Stimulated activated CD4-positive, alpha-beta T cell treated with anti-CD3 and anti-CD28 coated beads, Interleukin-4, amount 100 ng/mL, for 48 hours (primary cell): ENCODE measurements around the gene GPRC5D.

Experiments used
- DNase-seq, 2 donors: peaks; one replicate each; pipeline ENCODE4 v3.0.0-alpha.2; 2020; ENCODE audit warnings: low read depth in 2 of 2

The GPRC5D gene

DNA sequence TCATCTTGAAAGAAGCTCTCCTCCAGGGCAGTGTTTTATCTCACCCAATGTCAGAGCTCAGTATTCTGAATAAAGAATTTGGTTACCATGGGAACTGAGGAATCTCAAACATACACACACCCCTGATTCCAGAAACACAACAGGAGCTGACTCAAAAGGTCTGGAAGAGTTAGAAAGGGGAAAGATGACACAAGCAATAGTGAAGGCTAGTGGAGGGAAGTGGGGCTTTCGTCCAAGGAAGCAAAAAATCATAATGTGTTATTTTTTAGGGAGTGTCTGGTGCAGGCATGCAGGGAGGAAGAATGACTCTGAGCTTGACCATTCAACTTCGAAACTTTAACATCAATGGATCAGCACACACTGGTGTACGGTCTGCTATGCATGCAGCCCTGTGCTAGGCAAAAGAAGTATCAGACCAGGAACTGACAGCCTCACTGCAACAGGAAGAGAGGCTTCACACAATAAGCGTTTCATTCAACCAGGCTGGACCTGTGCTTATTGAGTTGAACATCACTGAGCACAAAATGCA, 27.8 kb upstream of the GPRC5D start:
- no peak for DNase-seq

DNA sequence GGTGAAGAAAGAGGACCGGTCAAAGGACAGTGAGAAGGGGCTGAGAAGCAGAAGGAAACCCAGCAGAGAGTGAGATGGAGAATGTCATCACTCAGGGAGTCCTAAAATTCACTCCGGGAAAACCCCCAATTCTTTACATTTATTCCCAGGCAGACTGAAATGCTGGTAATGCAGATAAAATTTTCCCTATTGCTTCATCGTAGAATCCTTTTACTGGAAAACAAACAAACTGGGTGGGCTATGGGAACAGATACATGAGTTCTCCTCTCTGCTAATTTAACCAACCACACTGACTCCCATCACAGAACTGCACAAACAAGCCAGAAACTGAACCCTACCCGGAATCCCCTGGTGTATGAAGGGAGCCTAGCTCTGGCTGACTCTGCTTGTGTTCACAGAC, 27.2 kb upstream of the GPRC5D start:
- no peak for DNase-seq

DNA sequence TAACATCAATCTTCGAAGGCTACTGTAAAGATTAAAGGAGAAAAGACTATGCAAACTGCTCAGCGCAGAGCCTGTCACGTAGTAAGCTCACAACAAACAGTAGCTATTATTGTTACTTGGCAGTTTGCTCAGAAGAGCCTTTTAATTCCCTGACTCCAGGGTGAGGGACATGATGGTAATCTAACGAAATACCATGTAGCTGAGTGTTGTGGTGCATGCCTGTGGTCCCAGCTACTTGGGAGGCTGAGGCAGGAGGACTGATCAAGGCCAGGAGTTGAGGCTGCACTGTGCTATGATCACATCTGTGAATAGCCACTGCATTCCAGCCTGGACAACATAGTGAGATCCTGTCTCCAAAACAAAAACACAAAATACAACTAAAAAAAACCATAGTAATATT, 25.3 kb upstream of the GPRC5D start:
- DNase-seq: no peak

DNA sequence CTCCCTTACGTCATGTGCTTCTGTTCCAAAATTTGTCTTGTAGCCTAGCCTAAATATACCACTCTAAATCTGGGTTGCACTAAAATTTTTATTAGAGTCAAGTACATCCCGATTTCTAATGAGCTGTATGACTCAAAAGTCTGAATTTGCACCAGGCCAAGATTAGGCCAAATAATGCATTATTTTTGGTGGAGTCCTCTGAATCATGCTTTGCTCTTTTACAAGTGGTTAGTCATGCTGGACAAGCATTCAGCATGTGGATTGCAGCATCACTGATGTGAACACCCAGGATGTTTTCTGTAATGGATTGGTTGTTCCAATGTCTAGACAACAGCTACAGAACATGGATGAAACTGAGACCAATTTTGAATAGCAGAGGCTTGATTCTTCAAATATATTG, 24.4 kb upstream of the GPRC5D start:
- no peak for DNase-seq

DNA sequence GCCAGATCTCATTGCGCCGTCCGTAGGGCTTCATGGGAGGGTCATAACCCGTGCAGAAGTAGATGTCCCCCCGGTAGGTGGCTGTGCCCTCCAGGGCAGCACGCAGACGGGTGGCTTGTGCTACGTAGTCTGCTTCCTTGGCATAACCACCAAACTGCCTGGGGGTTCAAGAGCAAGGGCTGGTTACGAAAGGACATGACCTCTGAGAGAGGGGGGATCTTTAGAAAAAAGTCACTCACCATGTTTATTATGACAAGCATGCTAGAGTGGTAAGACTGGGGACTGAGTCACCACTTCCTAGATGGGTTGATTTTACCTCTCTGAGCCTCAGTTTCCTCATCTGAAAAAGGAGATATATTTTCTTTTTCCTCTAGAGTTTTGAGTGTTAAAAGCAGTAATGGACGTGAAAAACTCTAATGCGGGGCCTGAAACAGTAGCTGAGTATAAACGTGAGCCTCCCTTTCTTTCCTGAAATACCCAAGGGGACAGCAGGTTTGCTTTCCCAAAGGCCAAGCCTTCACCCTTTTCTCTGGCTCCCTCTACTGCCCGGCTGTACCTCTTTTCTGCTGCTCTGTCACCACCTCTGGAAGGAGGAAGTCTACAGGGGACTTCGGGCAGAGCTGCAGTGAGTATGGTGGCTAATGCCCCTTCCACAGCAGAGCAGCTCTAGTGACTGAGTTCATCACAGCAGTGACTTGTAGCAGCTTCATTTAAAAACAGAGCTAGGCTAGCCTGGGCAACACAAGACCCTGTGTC, 23.5 kb upstream of the GPRC5D start:
- DNase-seq: no peak

DNA sequence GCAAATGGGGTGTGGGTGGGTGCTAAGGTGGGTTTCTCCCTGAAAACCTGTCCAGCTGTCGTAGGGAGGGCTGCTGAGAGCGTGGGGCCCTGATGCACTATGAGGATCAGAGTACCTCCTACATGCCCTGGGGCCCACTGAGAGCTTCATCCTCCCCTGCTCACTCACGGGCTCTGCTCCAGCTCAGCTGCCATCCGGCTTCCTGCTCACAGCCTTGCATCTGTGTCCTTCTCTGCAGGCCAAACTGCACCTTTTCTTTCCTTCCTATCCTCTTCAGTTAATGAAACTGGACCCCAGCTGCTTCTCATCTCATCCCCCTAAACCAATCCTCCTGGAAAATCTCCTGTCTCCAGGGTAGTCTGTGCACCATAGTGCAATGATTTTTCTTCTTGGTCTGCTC, 22.2 kb upstream of the GPRC5D start:
- no peak for DNase-seq

DNA sequence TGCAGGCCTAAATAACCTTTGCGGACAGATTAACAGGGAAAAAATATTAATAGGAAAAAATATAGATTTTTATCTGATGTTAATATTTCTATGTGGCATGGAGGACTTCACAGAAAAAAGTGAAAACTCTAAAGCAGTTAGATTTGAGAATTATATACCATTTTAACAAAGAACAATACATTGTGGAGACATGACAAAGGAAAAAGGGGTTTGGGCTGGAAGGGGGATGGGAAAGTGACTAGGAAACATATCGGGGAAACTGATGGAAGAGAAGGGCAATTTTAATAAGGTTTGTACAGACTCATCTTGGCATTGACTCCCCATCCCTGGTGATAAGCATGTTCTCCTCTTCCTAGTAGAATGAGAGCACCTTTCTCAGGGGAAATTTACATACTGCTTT, 21.0 kb upstream of the GPRC5D start:
- DNase-seq: no peak

DNA sequence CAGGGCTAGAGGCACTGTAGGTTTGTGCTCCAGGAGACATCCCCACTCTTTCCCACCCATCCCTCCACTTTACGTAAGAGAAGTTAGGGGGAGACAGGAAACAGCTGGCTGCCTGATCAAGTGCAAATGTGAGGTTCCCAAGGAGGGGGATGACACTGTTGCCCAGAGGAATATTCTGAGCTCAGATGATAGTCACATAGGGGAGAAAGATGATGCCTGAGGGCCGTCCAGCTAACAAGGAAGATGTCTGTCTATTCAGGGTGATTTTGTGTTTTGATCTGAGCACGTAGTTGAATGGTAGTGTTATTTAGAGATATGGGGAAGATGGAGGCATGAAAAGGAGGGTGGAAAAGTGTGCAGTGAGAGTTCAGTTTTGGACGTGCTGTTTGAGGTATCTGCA, 13.9 kb upstream of the GPRC5D start:
- DNase-seq: no peak

DNA sequence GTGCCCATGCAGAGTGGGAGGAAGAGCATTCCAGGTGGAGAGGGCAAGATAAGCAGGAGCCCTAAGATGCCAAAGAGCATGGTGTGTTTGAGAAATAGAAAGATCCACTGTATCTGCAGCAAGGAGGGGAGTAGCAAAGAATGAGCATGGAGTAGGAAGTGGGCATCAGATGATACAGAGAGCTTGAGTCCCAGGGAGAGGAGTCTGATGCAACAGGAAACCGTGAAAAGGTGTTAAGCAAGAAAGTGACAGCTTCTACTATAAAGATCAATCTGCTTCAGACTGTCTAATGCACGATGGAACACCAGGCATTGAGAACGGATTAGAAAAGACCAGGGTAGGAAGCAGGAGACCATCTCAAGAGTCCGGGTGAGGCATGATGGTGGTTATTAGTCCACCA, 12.3 kb upstream of the GPRC5D start:
- no peak for DNase-seq

DNA sequence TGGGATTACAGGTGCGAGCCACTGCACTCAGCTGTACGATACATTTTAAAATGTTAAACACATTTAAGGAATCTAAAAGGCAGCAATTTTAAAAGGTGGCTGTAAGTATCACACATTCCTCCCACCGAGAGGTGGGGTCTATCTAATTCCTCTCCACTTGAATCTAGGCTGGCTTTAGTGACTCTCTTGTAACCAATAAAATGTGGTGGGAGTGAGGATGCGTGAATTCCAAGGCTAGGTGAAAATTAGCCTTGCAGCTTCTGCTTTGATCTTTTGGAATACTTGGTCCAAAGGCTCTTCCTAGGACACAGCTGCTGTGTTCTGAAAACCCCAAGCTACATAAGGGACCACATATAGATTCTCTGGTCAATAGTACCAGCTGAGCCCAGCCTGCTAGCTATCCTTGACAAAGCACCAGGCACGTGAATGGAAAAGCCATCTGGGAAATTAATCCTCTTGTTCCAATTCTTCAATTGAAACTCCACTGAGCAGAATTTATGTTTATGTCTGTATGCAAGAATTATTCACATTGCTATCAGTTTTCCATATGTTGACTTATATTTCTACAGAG, 8.8 kb upstream of the GPRC5D start:
- no peak for DNase-seq

DNA sequence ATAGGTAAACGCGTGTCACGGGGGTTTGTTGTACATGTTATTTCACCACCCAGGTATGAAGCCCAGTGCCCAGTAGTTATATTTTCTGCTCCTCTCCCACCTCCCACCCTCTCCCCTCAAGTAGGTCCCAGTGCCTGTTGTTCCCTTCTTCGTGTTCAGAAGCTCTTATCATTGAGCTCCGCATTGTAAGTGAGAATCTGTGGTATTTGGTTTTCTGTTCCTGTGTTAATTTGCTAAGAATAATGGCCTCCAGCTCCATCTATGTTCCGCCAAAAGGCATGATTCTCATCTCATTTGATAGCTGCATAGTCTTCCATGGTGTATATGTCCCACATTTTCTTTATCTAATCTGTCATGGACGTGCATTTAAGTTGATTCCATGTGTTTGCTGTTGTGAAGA, 6.9 kb upstream of the GPRC5D start:
- no peak for DNase-seq

DNA sequence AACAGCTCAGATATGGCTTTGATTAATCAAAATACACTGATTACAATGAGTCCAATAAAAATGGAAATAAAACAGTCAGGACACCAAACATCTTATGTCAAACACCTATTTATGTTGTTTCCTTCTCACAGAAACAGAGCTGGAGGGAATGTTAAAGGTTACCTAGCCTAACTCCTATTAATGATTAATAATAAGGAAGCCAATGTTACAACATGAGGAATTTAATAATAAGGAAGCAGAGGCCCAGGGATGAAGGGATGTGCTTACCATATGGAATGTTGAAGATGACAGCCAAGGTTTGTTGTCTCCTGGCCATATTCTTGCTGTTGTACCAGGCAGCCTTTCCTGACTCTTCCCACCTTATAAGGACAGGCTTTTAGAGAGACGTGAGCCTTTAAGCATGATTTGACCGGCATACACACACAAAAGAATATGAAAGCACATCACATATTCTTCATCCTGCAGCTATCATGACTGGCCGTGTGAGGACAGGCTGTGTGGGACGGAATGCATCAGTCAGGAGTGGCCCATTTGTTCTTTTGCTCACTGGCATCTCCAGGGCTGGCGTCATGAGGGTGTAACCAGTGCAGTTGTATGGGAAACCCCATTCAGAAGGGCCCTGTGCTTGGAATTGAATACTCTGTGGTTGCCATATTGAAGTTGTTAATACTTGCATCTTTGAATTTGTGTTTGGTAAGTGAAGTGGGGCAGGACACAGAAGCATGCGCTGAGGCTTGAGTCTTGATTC, 3.1 kb upstream of the GPRC5D start:
- no peak for DNase-seq

DNA sequence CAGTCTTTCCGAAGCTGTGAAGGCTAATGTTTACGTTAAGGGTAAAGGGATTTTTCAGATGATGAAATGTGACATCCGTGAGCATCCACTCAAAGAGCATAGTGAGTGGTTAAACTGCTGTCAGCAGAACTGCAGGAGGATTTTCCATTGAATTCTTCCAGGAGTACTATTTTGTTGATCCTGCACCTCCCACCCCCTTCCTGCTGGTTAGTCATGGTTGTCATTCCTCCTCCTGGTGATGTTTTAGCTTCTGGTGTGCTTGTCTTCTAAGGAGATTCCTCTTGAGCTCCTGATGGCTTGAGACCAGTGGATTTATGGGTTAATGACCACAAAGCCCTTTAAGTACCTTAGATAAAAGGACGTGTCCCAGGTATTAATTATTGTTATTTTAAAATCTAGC, 2.4 kb upstream of the GPRC5D start:
- DNase-seq: no peak

DNA sequence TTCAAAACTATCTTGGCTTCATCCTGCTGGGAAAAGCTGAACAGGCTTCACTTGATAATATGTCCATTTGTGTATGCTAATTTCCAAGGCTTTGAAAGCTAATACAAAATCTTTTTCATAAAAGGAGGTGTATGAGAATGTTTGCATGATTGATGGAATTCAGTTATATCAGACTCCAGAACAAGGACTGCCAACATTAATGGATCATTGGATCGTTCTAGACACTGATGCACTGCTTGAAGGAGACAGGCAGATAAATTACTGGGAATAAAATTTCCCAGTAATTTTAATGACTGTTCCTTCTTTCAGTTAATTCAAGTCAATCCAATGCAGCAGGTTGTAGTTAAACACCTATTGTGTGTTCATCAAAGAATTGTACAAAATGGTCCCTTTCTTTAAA, 466 bp downstream of the GPRC5D start:
- DNase-seq: no peak

DNA sequence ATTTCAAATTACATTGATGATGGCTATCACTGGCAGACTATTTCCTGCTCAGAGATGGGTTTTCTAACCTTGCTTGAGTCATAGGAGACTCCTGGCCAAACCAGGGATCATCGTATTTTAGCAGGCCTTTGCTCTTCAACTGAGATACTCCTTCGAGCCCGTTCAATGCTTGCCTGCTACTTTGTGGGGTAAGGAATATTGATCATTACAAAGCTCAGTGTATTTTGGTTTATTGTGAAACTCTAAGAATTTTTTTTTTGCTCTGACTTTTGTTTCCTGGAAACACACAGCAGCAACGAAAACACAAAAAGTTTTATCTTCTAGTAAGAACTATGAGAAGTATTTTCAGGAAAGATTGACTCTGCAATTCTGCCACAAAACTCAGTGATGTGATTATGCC, 4.1 kb downstream of the GPRC5D start:
- DNase-seq: no peak

DNA sequence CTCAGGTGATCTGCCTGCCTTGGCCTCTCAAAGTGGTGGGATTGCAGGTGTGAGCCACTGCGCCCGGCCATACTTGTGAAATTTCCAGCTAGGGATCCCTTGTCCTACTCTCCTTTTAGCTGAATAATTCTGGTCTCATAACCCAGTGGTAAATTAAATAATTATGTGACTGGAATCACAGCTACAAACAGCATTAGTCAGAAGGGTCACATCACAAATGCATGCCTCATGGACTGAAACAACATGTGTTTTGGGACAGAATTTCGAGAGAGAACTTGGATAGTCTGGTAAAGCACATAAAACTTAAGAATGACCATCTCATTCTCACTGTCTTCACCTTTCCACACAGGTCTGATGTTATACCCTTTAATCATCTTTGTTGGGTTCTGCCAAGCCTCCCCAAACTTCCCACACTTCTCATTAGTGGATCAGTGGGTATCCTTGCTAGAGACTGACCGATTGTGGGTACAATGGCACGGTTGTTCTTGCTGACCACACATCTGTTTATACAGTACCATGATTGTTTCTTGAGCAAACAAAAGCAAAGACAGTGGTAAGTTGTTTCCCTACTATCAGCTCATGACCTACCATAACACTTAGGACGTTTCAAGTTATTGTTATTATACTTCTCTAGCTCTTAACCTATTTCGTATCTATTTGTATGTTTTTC, 5.1 kb downstream of the GPRC5D start:
- DNase-seq: no peak

DNA sequence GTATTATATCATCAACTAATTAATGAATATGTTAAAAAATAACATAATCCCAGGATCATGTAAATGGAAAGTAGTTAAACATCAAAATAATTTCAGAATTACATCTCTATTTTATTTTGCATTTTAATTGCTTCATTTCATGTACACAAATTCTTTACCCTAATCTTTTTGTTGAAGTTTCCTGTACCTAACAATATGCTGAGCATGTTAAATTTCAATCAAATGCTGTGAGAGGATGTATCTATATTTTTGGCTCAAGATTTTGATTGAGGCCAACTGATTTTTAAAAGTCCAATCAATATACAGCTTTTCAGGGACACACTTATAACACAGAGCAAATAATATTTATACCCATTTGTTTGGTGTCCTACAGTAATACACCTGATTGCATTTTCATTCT, 6.4 kb downstream of the GPRC5D start:
- no peak for DNase-seq

DNA sequence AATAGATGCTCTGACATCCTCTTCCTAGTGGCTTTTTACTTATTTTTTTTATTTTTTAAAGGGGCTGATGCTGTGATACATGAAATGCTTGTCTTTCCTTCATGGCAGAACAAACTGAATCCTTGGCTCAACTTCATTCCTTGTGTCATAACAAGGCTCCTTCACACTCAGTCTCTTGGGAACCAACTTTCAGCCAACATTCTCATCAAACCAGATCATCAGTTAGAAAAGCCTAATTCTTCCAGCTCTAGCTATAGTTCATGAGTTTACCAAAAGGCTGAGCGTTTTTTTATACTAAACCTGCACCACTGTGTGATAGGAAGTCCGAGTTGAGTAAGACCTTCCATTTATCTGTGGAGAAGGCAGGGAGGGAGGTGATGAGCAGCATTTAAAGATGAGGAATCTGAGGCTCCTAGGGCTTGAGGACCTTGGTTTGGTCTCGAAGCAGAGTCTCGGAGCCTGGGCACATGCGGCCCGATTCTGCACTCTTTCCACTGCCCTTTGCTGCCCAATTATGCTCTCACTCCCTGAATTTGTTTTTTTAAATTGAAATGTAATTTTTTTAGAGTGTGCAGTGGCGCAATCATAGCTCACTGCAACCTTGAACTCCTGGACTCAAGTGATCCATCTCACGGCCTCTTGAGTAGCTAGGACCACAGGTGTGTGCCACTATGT, 8.2 kb downstream of the GPRC5D start:
- no peak for DNase-seq

DNA sequence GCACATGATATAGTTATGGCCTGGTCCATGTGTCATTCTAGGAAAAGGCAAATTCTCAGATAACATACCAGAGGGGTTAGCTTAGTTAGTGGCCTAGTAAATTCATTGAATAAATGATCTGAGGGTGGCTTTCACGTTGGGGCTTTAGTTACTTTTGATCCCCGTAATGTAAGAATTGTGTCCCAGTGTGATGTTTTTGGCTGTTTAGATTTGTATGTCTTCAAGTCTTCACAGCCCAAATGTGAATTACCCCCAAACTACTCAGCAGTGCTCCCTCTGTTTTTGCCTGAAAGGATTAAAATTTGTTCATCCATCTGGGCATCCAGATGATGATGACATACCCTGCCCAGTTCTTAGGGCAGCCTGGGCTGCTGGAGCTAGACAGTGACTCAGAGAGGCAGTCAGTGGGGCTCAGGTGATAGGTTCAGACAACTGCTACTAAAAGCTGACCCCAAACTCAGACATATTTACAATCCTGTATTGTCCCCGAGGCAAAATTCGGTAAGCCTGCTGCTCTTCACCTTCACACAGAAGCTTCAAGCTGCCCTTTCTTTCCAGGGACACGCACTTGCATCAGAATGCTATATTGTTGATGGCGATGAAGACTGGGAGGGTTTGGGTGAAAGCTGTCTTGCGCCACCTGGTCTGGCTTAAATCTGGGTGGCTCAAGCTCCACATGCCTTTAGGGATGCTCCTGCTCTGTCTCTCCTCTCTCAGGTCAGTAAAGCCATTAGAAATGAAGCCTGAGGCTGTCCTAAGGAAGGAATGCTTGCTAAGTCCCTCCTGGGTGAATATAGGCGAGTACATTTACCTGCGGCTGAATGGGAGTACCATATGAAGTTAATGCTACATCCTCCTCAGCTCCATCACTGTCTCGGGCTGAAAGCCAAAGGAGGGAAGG, 10.3 kb downstream of the GPRC5D start:
- no peak for DNase-seq

DNA sequence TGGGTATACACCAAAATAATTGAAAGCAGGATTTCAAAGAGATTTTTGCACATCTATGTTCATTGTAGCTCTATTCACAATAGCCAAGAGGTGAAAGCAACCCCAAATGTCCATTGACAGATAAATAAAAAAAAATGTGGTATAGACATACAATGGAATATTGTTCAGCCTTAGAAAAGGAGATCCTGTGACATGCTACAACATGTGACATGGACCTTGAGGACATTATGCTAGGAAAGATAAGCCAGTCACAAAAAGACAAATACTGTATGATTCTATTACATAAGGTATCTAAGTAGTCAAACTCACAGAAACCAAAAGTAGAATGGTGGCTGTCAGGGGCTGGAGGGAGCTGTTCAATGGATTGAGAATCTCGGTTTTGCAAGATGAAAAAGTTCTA, 12.1 kb downstream of the GPRC5D start:
- DNase-seq: no peak

DNA sequence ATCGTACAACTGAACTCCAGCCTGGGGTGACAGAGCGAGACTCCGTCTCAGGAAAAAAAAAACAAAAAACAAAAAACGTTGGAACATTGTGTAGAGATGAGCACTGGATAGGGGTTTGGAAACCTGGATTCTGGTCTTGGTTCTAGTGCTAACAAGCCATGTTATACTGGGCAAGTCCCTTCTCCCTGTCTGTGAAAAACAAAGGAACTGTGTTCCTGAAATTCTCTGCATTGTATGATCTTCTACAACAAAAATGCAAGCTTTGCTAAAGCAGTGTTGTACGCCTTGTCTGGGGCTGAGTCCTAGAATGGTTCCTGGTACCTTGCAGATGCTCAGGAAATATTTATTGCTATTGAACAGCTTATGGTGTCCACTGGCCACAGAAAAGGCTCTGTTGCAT, 13.4 kb downstream of the GPRC5D start:
- DNase-seq: no peak
